Activated CD8-positive, alpha-beta T cell treated with anti-CD3 and anti-CD28 coated beads for 36 hours (primary cell): ENCODE measurements around the gene LPP. TPM values are rescaled to one million over a fixed set of nuclear protein-coding genes. Genes with fewer than 3 reads are reported as not detected.
A peak's percentile ranks its signal among the peaks of the same experiment; 100 is the strongest.

ENCODE experiments used
- ATAC-seq: fragments of 200-7000 bp; cut with Tn5 transposase; one replicate; pipeline ENCODE4 v1.10.0; 2021; ENCODE audit warnings: mild to moderate bottlenecking, moderate library complexity
- CTCF ChIA-PET: fragments of 350-600 bp; sonication (Branson Sonifier 250); formaldehyde crosslinking; loops from one replicate; lab custom pipeline; 2021; ENCODE audit warnings: antibody characterized with exemption; lab: Charles Lee
- POLR2A ChIA-PET: fragments of 350-600 bp; sonication (Branson Sonifier 250); formaldehyde crosslinking; loops from one replicate; lab custom pipeline; 2021; ENCODE audit warnings: antibody characterized with exemption; lab: Charles Lee
- DNase-seq: peaks from one replicate; pipeline ENCODE4 v3.0.0-alpha.2; 2020
- H3K27ac Mint-ChIP-seq: one replicate; pipeline ENCODE4 v1.8.0; 2021; ENCODE audit warnings: mild to moderate bottlenecking, mixed read lengths
- H3K27me3 Mint-ChIP-seq: one replicate; pipeline ENCODE4 v1.8.0; 2021; ENCODE audit warnings: mixed read lengths
- H3K36me3 Mint-ChIP-seq: one replicate; pipeline ENCODE4 v1.8.0; 2021; ENCODE audit warnings: low read depth, mixed read lengths
- H3K4me1 Mint-ChIP-seq: one replicate; pipeline ENCODE4 v1.8.0; 2021; ENCODE audit warnings: low read depth, mixed read lengths
- H3K4me3 Mint-ChIP-seq: one replicate; pipeline ENCODE4 v1.8.0; 2021; ENCODE audit warnings: mild to moderate bottlenecking, moderate library complexity, mixed read lengths
- H3K9me3 Mint-ChIP-seq: one replicate; pipeline ENCODE4 v1.8.0; 2021; ENCODE audit warnings: mixed read lengths
- intact Hi-C: fragments of 100-400 bp; cut with micrococcal nuclease; formaldehyde crosslinking; loops from one replicate; pipeline ENCODE4 v1.10.0; 2022
- total RNA-seq, 2 experiments: library from RNA; stranded (reverse); gene quantifications; one replicate each; pipeline ENCODE4 v1.2.3, GENCODE V29; 2021
- TF ChIP-seq, protein P1 (sequence below): fragments of 200-600 bp; IDR thresholded peaks from one replicate; pipeline ENCODE4 v1.8.0; 2022; ENCODE audit warnings: antibody characterized with exemption, mild to moderate bottlenecking

Gene LPP
- total RNA-seq, 2 experiments from 2014 or later, result 16.4 to 22.6 TPM

DNA sequence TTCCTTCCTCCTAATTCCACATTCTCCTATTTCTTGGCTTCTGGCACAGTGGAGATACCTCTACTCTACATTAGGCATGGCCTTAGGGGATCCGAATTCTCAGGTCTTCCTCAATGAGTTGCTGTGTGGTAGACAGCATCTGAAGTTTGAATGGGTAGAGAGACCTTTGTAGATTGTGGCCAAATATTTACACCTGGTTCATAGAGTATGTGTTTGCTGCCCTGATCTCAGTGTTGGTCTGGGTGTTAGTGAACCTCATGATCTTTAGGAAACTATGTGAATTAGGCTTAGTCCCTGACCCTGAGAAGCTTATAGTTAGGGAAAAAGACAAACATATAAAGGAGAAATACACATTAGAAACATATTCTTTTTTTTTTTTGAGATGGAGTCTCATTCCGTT lies 75.8 kb downstream of the LPP start:
- H3K9me3 Mint-ChIP-seq, result no peaks in the 10 kb centered on the region
- no peak for ATAC-seq
- no peaks in the 10 kb centered on the region for H3K27me3 Mint-ChIP-seq
- intact Hi-C loops, result no loop called here
- TF ChIP-seq, protein P1, sequence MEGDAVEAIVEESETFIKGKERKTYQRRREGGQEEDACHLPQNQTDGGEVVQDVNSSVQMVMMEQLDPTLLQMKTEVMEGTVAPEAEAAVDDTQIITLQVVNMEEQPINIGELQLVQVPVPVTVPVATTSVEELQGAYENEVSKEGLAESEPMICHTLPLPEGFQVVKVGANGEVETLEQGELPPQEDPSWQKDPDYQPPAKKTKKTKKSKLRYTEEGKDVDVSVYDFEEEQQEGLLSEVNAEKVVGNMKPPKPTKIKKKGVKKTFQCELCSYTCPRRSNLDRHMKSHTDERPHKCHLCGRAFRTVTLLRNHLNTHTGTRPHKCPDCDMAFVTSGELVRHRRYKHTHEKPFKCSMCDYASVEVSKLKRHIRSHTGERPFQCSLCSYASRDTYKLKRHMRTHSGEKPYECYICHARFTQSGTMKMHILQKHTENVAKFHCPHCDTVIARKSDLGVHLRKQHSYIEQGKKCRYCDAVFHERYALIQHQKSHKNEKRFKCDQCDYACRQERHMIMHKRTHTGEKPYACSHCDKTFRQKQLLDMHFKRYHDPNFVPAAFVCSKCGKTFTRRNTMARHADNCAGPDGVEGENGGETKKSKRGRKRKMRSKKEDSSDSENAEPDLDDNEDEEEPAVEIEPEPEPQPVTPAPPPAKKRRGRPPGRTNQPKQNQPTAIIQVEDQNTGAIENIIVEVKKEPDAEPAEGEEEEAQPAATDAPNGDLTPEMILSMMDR, result no peak
- no peak overlapping the region for H3K4me3 Mint-ChIP-seq
- no peak overlapping the region for H3K27ac Mint-ChIP-seq
- H3K36me3 Mint-ChIP-seq, result peaks cover 8% of the 10 kb centered on the region
- CTCF ChIA-PET, result no interaction called here
- H3K4me1 Mint-ChIP-seq, result peaks cover 2% of the 10 kb centered on the region
- POLR2A ChIA-PET, result interaction anchor here (0.6 kb wide), 1 partner anchor 703 kb away, joined by 4 read pairs; no protein-coding TSS in a partner anchor
- DNase-seq, result no peak

DNA sequence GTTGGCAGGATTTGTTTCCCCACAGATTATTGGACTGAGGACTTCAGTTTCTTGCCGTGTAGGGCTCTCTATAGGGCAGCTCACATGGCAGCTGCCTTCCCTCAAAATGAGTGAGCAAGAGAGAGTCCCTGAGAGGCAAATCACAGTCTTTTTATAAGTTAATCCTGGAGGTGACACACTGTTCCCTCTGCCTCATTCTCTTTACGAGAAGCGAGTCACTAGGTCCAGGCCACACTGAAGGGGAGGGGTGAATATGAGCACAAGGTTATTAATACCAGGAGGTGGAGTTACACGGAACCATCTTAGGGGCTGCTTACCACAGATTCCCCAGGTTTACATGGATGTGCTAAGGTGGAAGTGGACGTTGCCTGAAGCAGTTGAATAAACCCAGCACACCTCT lies 77.0 kb downstream of the LPP start:
- DNase-seq, result no peak
- no peaks in the 10 kb centered on the region for H3K9me3 Mint-ChIP-seq
- peak; percentile 30 for ATAC-seq
- intact Hi-C loops, result no loop called here
- H3K27me3 Mint-ChIP-seq, result no peaks in the 10 kb centered on the region
- CTCF ChIA-PET, result interaction anchor here (1.0 to 1.7 kb wide), 3 partner anchors 9 to 724 kb away, joined by 3 to 5 read pairs (median 3); no protein-coding TSS in a partner anchor
- no peak overlapping the region for H3K4me3 Mint-ChIP-seq
- TF ChIP-seq, protein P1, result no peak
- H3K36me3 Mint-ChIP-seq, result peaks cover 8% of the 10 kb centered on the region
- no peak overlapping the region for H3K27ac Mint-ChIP-seq
- POLR2A ChIA-PET, result no interaction called here
- peaks cover 2% of the 10 kb centered on the region for H3K4me1 Mint-ChIP-seq

- DNase-seq (no peak), ATAC-seq (no peak)
- peaks cover 7% of the 10 kb centered on the region for H3K36me3 Mint-ChIP-seq
- peaks cover 5% of the 10 kb centered on the region for H3K4me1 Mint-ChIP-seq
- intact Hi-C loops, result no loop called here
- POLR2A ChIA-PET, result no interaction called here
- CTCF ChIA-PET, result interaction anchor here (0.9 to 1.7 kb wide), 4 partner anchors 9 to 723 kb away, joined by 3 to 5 read pairs (median 3); no protein-coding TSS in a partner anchor
- H3K4me3 Mint-ChIP-seq, result no peak overlapping the region
- H3K9me3 Mint-ChIP-seq, result no peaks in the 10 kb centered on the region
- TF ChIP-seq, protein P1, result no peak
- no peaks in the 10 kb centered on the region for H3K27me3 Mint-ChIP-seq
- H3K27ac Mint-ChIP-seq, result no peak overlapping the region
These were observed 77.5 kb downstream of the LPP start for GRCh38 chr3:188231456-188231855.

GRCh38 chr3:188232656-188233055 lies 78.7 kb downstream of the LPP start:
- H3K36me3 Mint-ChIP-seq, result peaks cover 4% of the 10 kb centered on the region
- POLR2A ChIA-PET, result no interaction called here
- CTCF ChIA-PET, result interaction anchor here (1.7 kb wide), 1 partner anchor 9 kb away, joined by 5 read pairs; no protein-coding TSS in a partner anchor
- no peak overlapping the region for H3K27ac Mint-ChIP-seq
- H3K4me3 Mint-ChIP-seq, result no peak overlapping the region
- TF ChIP-seq, protein P1, result no peak
- H3K9me3 Mint-ChIP-seq, result no peaks in the 10 kb centered on the region
- no peak for DNase-seq
- ATAC-seq, result no peak
- no peaks in the 10 kb centered on the region for H3K27me3 Mint-ChIP-seq
- intact Hi-C loops, result no loop called here
- peaks cover 5% of the 10 kb centered on the region for H3K4me1 Mint-ChIP-seq

DNA sequence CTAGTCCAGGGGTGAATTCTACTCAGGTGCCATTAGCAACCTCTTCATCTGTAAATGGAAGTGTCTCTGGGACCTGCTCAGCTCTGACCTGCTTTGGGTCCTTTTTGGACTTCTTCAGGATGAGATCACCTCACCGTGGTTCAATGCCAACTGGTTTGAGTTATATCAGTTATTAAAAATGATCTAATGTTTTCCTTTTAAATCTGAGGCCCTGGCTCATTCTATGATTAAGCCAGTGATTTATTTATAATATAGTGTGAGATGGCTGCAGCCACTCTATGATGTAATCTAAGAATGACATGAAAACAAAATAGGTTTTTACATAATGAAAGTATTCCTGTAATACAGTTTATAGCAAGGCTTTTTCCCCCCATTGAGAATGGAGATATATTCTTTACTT lies 79.4 kb downstream of the LPP start:
- ChIA-PET CTCF (no interaction called here), POLR2A (no interaction called here)
- Mint-ChIP-seq H3K4me1 (peaks cover 10% of the 10 kb centered on the region), H3K9me3 (no peaks in the 10 kb centered on the region), H3K4me3 (no peak overlapping the region), H3K27ac (no peak overlapping the region), H3K27me3 (no peaks in the 10 kb centered on the region), H3K36me3 (peaks cover 2% of the 10 kb centered on the region)
- ATAC-seq (no peak), DNase-seq (no peak)
- intact Hi-C loops, result no loop called here
- TF ChIP-seq, protein P1, result no peak
